GM18498 (cell line): ENCODE data around the gene OSMR.
"Not testable (repeated sequence)": the region's sequence is repeated elsewhere in the genome, so short reads cannot be mapped to it uniquely, and the experiment has no call there.

ENCODE experiments used
- ATAC-seq: cut with Tn5 transposase; IDR thresholded peaks from one replicate; pipeline ENCODE4 v1.9.1; 2021; ENCODE audit warnings: mild to moderate bottlenecking, moderate library complexity; ENCODE audit not compliant: unreplicated experiment

Gene OSMR

DNA sequence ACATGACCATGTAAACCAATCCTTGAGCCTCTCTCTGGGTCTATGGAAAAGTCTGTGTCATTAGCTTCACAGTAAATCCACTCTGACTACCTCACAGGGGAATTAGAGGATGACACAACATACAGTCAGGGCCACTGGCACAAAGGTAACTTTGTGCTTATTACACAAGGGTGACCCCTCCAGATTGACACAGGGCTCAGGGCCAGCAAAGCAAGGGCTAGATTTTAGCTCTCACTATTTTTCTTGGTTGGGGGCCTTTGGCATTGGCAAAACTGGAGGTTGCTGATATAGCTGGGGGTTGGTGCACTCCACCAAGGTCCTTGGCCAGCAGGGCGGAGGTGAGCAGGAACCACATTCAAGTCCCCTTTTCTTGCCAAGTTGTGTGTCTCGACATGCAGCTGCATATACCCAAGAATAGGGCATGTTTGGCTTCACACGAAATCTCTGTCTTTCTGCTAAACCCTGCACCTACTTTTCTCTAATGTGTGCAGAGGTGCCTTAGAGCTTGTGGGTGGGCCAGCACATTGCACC is 15.2 kb upstream of the OSMR start:
- ATAC-seq, result no peak

DNA sequence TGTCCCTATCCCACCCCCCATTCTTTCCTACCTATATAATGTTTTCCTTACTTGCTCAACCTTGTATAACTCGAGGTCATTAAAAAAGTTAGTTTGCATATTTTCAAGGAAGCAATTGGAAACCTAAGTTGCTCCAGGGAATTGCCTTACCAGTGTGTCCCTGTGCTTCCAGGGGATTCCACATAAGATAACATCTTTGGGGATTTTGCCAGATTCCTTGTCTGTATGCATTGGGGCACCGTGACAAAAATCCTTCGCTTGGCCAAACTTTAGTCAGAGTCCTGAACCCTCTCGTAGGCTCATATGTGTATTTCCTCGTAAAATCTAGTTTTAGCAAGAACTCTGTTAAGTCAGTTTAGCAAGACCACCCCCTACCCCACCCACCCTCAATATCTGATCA is 14.7 kb upstream of the OSMR start:
- no peak for ATAC-seq

DNA sequence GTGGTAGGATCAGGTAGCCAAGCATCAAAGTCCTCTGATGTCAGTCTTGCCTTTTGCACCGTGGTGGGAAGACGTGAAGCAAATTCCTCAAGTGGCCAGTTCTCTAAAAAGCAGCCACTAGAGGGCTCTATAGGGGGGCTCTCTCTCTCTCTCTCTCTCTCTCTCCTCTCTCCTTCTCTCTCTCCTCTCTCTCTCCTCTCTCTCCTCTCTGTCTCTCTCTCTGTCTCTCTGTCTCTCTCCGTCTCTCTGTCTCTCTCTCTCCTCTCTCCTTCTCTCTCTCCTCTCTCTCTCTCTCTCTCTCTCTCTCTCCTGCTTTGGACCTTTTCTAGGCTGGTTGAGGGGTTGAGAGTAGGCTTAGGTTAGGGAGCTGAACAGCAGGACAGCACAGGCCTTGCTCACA is 13.9 kb upstream of the OSMR start:
- no peak for ATAC-seq

DNA sequence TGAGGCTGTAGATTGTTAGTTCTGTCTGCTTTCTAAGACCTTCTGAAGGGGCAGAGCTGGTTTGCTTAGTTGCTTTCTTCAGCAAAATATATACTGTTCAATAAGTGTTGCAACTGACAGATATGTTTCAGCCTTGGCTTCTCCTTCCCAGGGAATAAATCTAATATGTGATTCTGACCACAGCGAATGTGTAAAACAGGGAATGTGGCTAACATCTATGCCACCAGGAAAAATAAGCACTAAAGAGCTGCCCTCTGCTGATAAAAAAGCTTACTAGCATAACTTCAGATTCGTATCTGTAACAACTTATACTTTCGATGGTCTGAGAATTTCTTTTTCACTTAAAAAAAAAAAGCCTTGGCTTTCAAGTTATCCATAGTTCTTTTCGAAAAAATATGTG is 13.0 kb upstream of the OSMR start:
- ATAC-seq, result no peak

DNA sequence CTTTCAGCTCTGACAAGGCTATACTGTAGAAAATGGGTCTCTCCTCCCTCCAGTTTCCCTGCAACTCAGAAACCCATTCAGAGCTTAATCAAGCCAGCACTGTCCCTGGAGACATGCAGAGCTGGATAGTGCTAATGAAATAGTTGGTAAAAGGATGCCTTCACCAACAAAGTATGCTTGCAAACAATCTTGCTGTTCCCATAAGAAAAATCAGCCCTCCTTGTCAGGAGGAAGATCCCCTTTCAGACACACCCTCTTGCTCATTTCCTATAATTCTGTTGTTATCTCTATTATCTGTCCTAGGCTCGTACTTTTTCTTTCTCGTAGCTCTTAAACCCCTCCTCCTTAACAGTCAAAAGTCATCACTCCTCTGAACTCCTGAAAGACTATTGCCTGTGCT is 9.9 kb upstream of the OSMR start:
- ATAC-seq, result no peak

DNA sequence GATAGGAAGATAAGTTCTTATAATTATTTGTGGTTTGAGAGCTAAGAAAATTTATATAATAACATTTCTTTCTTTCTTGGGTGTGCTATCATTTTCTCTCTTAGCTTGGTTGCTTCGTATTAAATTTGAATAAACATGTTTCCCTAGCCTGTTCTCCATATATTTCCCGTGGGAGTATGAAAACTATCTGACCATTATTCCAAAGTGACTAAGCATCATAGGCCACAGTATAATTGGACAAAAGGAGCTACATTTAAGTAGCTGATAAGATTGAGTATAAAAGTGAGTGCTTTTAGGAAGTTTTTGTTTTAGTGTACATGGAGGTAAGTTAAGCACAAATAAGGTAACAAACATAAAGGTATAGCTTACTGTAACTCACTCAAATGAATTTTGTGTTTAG is 8.4 kb upstream of the OSMR start:
- no peak for ATAC-seq

DNA sequence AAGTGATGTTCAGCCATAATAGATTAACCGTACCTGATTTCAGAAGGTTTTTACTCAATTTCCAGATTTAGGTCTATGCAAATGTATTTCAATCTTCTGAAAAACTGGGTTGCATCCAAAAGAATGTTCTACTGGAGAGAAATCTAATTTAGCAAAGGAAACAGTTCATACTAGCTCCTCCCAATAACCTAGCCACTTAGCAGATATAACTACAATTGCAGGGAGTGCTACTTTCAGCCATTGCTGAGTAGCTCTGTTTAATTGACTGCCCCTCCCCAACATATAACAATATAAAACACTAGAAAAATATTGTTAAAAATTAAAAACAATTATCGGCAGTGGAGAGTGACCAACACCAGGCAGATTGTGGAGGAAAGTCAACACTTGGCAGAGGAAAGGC is 7.9 kb upstream of the OSMR start:
- ATAC-seq, result no peak

DNA sequence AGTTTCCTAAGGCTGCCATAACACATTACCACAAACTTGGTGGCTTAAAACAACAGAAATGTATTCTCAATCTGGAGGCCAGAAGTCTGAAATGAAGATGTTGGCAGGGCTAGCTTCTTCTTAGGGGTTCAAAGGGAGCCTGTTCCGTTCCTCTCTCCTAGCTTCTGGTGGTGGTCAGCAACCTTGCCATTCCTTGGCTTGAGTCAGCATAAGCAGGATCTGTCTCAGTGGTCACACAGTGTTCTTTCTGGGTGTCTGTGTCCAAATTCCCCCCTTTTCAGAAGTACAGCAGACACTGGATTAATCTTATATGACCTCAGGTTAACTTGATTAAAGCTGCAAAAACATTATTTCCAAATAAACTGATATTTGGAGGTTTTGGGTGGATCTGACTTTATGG is 2.1 kb upstream of the OSMR start:
- no peak for ATAC-seq

DNA sequence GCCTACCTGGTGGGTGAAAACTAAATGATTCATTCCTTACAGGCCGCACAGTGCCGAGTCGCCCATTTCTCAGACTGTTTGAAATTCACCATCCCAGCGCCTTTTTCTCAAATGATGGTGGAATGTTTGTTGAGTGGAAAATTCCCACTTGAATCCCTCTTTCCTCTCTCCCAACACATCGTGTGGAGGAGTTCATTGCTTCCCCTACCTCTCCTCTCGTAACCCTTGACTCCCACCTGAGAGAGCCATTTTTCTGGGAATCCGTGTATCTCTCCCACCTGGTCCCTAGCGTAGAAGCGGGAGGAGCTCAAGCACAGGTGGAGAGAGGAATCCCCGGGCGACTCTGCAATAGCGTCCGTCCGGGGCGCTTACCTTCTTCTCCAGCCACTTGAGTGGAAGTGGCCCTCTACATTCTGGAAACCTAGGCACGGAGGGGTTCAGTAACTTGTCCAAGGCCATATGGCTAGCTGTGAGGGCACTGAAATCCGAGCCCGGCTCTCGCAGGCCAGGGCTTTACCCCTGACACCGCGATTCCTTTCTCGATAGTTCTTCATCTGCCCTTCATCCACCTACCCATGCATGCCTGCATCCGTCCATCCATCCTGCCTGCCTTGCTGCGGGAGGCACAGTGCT is 683 bp downstream of the OSMR start:
- ATAC-seq, result no peak

DNA sequence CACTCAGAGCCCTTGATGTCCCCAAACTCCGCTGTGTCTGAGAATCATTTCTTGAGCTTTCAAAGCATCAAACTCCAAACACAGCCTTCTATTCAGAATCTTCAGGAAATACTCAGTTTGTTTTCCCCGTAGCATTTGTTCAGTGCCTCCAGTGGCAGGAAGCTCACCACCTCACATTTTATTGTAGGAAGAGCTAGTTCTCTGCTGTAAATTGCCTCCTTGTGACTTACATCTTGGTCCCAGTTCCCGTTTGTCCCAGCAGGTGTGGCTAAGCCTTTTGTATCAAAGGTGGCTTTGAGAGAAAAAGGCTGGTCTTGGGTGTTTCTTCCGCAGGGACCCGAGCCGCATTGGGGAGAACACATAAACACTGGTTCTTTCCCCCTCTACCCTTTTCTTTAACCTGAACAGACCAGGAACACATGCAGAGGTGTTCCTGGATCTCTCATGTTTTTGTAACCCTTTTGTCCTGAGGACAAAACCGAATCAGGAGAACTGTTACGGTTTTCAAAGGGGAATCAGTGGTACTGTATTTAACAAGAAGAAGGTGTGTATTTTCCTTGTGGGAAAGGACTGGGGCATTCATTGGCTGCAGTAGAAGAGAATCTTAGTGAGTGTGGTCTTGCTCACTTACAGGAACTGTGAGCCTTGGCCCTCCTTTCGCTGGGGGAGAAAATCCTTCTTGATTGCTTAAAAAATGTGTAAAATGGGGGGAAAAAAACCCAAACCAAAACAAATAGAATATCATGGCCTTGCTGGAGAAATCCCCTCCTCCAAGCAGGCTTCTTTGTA is 1.9 kb downstream of the OSMR start:
- ATAC-seq, result no peak

DNA sequence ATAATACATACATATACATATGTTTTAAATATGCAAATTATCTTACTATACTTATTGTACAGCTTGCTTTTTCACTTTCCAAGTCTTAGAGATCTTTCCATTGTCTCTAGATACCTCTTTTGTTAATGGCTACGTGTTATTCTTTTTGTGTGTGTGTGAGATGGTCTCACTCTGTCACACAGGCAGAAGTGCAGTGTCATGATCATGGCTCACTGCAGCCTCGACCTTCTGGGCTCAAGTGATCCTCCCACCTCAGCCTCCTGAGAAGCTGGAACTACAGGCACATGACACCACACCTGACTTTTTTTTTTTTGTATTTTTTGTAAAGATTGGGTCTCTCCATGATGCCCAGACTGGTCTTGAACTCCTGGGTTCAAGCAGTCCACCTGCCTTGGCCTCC is 2.8 kb downstream of the OSMR start:
- no peak for ATAC-seq

DNA sequence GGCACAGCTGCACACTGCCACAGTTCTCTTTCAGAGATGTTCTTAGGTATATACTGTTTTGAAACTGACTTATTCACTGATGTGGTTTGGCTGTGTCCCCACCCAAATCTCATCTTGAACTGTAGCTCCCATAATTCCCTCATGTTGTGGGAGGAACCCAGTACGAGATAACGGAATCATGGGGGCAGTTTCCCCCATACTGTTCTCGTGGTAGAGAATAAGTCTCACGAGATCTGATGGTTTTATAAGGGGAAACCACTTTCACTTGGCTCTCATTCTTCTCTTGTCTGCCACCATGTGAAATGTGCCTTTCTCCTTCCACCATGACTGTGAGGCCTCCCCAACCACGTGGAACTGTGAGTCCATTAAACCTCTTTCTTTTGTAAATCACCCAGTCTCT is 5.8 kb downstream of the OSMR start:
- not testable (repeated sequence) for ATAC-seq

DNA sequence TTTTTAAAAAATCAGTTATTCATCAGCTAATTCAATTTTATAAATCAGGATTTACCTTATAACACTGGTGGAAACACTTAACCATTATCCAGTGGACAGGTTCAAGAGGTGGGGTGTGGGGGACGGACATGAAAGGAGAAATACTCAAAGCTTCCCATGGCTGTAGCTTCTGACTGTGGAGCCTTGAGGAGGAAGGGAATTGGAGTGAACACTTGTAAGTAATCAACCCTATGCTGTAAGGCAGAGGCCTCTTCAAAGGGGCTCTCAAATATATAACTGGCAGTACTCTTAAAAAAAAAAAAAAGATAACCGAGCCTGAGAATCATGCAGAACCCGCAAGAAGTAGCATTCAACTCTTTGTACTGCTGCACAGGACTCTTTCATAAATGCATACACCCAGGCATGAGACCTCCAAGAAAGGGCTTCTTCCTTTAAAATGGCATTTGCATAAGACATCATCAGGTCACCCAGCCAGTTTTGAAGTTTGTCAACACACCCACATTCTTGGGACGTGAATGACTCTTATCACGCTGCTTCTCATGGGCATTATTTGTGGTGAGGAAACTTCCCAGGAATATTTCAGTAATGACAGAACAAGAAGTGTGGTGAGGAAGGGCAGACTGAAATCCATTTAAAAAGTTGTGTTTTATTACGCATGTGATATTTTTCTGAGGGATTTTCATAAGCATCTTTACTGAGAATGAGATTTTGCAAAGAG is 8.1 kb downstream of the OSMR start:
- ATAC-seq, result no peak

DNA sequence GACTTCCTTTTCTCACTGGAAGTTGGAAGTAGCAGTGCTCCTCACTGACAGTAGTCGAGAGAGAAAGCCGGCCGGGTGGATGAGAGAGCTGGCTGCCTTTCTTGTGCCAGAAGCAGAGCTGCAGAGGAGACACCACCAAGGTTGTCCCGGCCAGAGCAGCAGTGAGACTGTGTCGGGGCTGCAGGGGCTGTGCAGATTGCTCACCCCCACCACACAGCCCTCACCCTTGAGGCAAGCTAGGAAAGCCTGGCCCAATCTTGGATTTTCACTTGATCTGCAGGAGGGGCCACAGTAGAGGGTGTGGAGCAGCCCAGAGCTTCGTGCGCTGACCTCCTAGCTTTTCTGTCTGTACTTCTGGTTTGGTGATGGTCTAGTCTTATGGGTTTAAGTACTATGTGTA is 9.1 kb downstream of the OSMR start:
- ATAC-seq, result no peak

DNA sequence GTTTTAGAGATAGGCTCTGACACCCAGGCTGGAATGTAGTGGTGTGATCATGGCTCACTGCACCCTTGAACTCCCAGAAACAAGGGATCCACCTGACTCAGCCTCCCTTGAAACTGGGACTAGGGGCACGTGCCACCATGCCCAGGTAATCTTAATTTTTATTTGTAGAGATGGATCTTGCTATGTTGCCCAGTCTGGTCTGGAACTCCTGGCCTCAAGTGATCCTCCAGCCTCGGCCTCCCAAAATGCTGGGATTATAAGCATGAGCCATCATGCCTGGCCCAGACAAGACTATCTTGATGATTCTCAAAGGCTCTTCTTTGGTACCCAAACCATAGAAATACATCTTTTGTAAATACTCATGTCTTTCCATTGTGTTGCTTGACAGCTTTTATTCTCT is 10.8 kb downstream of the OSMR start:
- no peak for ATAC-seq

DNA sequence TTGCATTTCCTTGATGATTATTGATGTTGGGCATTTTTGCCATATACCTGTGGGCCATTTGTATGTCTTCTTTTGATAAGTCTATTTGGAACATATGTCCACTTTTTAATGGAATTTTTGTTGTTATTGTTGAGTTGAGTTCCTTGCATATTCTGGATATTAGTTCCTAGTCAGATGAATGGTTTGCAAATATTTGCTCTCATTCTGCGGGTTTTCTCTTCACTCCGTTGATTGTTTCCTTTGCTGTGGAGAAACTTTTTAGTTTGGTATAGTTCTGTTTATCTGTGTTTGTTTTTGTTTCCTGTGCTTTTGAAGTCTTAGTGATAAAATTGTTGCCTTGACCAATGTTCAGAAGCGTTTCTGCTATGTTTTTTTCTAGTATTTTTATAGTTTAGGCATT is 13.0 kb downstream of the OSMR start:
- no peak for ATAC-seq

DNA sequence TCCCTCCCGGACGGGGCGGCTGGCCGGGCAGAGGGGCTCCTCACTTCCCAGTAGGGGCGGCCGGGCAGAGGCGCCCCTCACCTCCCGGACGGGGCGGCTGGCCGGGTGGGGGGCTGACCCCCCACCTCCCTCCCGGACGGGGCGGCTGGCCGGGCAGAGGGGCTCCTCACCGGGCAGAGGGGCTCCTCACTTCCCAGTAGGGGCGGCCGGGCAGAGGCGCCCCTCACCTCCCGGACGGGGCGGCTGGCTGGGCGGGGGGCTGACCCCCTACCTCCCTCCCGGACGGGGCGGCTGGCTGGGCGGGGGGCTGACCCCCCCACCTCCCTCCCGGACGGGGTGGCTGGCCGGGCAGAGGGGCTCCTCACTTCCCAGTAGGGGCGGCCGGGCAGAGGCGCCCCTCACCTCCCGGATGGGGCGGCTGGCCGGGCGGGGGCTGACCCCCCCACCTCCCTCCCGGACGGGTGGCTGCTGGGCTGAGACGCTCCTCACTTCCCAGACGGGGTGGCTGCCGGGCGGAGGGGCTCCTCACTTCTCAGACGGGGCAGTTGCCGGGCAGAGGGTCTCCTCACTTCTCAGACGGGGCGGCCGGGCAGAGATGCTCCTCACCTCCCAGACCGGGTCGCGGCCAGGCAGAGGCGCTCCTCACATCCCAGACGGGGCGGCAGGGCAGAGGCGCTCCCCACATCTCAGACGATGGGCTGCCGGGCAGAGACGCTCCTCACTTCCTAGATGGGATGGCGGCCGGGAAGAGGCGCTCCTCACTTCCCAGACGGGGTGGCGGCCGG is 16.4 kb downstream of the OSMR start:
- not testable (repeated sequence) for ATAC-seq

DNA sequence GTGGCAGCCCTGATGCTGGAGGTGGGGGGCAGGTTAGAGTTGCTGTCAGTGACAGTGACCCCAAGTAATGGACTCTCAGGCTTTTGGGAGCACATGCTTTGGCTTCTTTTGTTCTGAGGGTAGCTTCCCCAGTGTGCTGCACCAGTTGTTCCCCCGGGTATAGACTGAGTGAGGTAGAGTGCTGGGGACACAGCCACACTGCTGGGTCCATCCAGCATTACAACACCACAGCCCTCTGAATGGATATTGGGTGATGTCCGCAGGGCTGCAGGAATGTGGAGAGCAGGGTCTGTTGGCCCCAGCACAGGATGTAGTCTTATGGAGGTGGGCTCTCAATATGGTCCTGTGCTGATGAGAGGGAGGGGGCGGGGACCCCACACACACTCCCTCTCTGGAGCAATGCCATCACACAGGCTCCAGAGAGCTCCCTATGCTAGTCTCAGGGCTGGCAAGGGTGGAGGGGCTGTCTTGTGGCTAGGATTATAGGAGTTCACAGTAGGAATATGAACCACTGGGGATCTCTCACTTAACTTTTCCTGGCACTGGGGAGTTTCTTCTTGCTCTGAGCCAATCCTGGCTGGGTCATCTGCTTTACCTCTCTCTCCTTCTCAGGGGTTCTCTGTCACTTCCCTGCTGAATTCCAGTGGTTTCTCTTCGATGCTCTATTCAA is 20.7 kb downstream of the OSMR start:
- ATAC-seq, result no peak

DNA sequence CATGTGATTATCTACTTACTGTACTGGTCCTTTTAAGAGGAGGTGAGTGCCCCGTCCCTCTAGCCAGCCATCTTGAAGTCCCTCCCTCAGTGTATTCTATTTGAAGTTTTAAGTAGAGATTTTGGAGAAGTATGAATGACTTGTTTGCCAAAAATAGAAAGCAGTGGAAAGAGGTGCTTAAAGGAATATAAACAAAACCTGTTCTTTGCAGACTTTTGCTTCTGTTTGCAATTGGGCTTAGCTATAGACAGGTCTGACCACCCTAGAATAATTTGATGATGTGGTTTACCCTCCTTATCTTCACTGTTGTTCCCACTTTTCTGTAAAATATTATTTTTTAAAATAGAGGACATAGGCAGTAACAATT is 21.2 kb downstream of the OSMR start:
- no peak for ATAC-seq

DNA sequence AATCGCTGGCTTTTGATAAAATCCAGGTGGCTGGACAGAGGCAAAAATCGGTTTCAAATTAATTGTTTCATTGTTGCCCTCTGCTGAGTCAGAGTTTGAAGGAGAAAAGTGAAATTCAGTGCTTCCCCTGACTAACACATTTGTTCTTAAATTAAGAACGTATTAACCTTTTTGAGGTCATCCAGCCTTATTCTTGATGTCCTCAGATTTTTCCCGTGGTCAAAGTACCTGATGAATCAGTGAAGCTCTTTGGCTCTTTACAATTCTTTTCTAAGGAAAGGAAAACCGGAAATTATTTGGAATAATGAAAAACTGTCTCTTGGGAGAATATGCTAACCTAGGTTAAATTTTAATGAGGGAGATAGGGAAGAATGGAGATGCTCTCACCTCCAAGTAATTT is 21.6 kb downstream of the OSMR start:
- ATAC-seq, result no peak

DNA sequence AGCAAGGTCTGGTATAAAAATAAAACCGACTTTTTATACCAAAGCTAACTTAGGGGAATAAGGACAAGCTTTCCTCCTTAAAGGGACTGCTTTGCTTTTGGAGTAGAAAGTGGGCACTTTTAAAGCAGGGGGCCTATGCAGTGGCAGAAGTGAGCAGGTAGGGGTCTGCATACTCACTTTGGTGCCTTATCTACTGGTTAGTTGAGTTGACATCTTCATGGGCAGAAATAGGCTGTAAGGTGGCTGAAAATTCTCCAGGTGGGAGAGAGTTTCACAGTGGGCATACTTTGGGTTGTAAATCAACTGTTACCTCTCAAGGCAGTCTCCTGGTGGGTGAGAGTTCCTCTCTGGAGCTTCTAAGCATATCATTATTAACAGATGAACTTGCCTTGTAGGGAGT is 24.8 kb downstream of the OSMR start:
- ATAC-seq, result no peak
